Chondrocyte (in vitro differentiated cells): Measurements from ENCODE around the gene C12orf57. TPM values are rescaled to one million over a fixed set of nuclear protein-coding genes. Genes with fewer than 3 reads are reported as not detected.
A peak's percentile ranks its signal among the peaks of the same experiment; 100 is the strongest.

Experiments used
- DNase-seq: peaks from one replicate; pipeline ENCODE4 v3.0.0; 2021; ENCODE audit warnings: mixed read lengths, low spot score
- H3K27ac Mint-ChIP-seq: one replicate; pipeline ENCODE4 v1.8.0; 2021; ENCODE audit warnings: mild to moderate bottlenecking, moderate library complexity, mixed read lengths; ENCODE audit not compliant: unreplicated experiment
- H3K27me3 Mint-ChIP-seq: 2 replicates; pipeline ENCODE4 v1.8.0; 2021; ENCODE audit warnings: low read depth, mixed read lengths
- H3K36me3 Mint-ChIP-seq: 2 replicates; pipeline ENCODE4 v1.8.0; 2021; ENCODE audit warnings: low read depth, mixed read lengths
- H3K4me1 Mint-ChIP-seq: 2 replicates; pipeline ENCODE4 v1.8.0; 2021; ENCODE audit warnings: low read depth, mild to moderate bottlenecking, mixed read lengths
- H3K4me3 Mint-ChIP-seq: one replicate; pipeline ENCODE4 v1.8.0; 2021; ENCODE audit warnings: mild to moderate bottlenecking, moderate library complexity, mixed read lengths; ENCODE audit not compliant: unreplicated experiment
- H3K9me3 Mint-ChIP-seq: 2 replicates; pipeline ENCODE4 v1.8.0; 2021; ENCODE audit warnings: low read depth, mixed read lengths
- CTCF ChIP-seq: fragments of 200-600 bp; sonication (generic); IDR thresholded peaks from 2 replicates; pipeline ENCODE4 v1.5.0; 2021; ENCODE audit warnings: antibody characterized with exemption, mild to moderate bottlenecking, moderate library complexity
- total RNA-seq: library from RNA; stranded (reverse); gene quantifications from 3 replicates; pipeline ENCODE4 v1.2.1, GENCODE V29; 2021

Gene C12orf57
- total RNA-seq, 1 donor from 2014 or later = 233 TPM

- Mint-ChIP-seq H3K27ac (peak overlapping the region; percentile 71), H3K36me3 (peaks cover 24% of the 10 kb centered on the region), H3K27me3 (no peaks in the 10 kb centered on the region), H3K9me3 (no peaks in the 10 kb centered on the region), H3K4me1 (peaks cover 71% of the 10 kb centered on the region), H3K4me3 (no peak overlapping the region)
- TF ChIP-seq CTCF = no peak
- DNase-seq = no peak
Measured at GRCh38 chr12:6932766-6933165, 11.1 kb upstream of the C12orf57 start.

GRCh38 chr12:6934110-6934509, 9.7 kb upstream of the C12orf57 start:
- peak overlapping the region; percentile 79 for H3K27ac Mint-ChIP-seq
- peaks cover 71% of the 10 kb centered on the region for H3K4me1 Mint-ChIP-seq
- H3K4me3 Mint-ChIP-seq = peak overlapping the region; percentile 26
- no peaks in the 10 kb centered on the region for H3K27me3 Mint-ChIP-seq
- H3K36me3 Mint-ChIP-seq = peaks cover 22% of the 10 kb centered on the region
- DNase-seq = no peak
- H3K9me3 Mint-ChIP-seq = no peaks in the 10 kb centered on the region
- no peak for TF ChIP-seq CTCF

GRCh38 chr12:6935371-6936193, 8.2 kb upstream of the C12orf57 start:
- Mint-ChIP-seq H3K36me3 (peaks cover 27% of the 10 kb centered on the region), H3K9me3 (no peaks in the 10 kb centered on the region), H3K27me3 (no peaks in the 10 kb centered on the region), H3K4me3 (no peak overlapping the region), H3K4me1 (peaks cover 62% of the 10 kb centered on the region), H3K27ac (peak overlapping the region; percentile 60)
- DNase-seq = no peak
- no peak for TF ChIP-seq CTCF

GRCh38 chr12:6936194-6936635, 7.6 kb upstream of the C12orf57 start:
- TF ChIP-seq CTCF = no peak
- Mint-ChIP-seq H3K27ac (peak overlapping the region; percentile 49), H3K9me3 (no peaks in the 10 kb centered on the region), H3K36me3 (peaks cover 29% of the 10 kb centered on the region), H3K4me1 (peaks cover 59% of the 10 kb centered on the region), H3K4me3 (peak overlapping the region; percentile 51), H3K27me3 (no peaks in the 10 kb centered on the region)
- no peak for DNase-seq

GRCh38 chr12:6936636-6937480, 7.0 kb upstream of the C12orf57 start:
- H3K9me3 Mint-ChIP-seq = no peaks in the 10 kb centered on the region
- H3K27ac Mint-ChIP-seq = peak overlapping the region; percentile 49
- TF ChIP-seq CTCF = no peak
- DNase-seq = no peak
- peak overlapping the region; percentile 72 for H3K4me3 Mint-ChIP-seq
- no peaks in the 10 kb centered on the region for H3K27me3 Mint-ChIP-seq
- H3K4me1 Mint-ChIP-seq = peaks cover 58% of the 10 kb centered on the region
- peaks cover 30% of the 10 kb centered on the region for H3K36me3 Mint-ChIP-seq
